HepG2 (cell line): ENCODE results near the gene MAPRE3. TPM values are rescaled to one million over a fixed set of nuclear protein-coding genes. Genes with fewer than 3 reads are reported as not detected.

Experiments used
- AFF4 ChIP-seq: sonication (generic); formaldehyde crosslinking; IDR thresholded peaks from 2 replicates; pipeline ENCODE4 v1.4.0; 2020; ENCODE audit warnings: missing genetic modification reagents
- CHD4 ChIP-seq: fragments of 200-600 bp; sonication (generic); IDR thresholded peaks from 2 replicates; pipeline ENCODE4 v1.7.0; 2017; ENCODE audit warnings: mild to moderate bottlenecking, low read length, borderline replicate concordance
- DPF2 ChIP-seq: sonication (generic); formaldehyde crosslinking; IDR thresholded peaks from 2 replicates; pipeline ENCODE4 v1.4.0; 2020; ENCODE audit warnings: mild to moderate bottlenecking, low read depth, missing genetic modification reagents, borderline replicate concordance
- HMGXB3 ChIP-seq: sonication (generic); formaldehyde crosslinking; IDR thresholded peaks from 2 replicates; pipeline ENCODE4 v1.4.0; 2020; ENCODE audit warnings: missing genetic modification reagents, borderline replicate concordance
- HNRNPL ChIP-seq: fragments of 200-400 bp; formaldehyde crosslinking; IDR thresholded peaks from 2 replicates; pipeline ENCODE4 v1.6.1; 2017; ENCODE audit warnings: mild to moderate bottlenecking, low read depth, low read length
- NCOA5 ChIP-seq: sonication (generic); formaldehyde crosslinking; IDR thresholded peaks from 2 replicates; pipeline ENCODE4 v1.4.0; 2020; ENCODE audit warnings: missing genetic modification reagents
- SKIL ChIP-seq: sonication (generic); formaldehyde crosslinking; IDR thresholded peaks from 2 replicates; pipeline ENCODE4 v1.8.0; 2022; ENCODE audit warnings: missing genetic modification reagents, mild to moderate bottlenecking, moderate library complexity, borderline replicate concordance
- TFE3 ChIP-seq: IDR thresholded peaks from 2 replicates; pipeline ENCODE4 v1.6.1; 2016
- THAP8 ChIP-seq: sonication (generic); formaldehyde crosslinking; IDR thresholded peaks from 2 replicates; pipeline ENCODE4 v1.5.1; 2020; ENCODE audit warnings: missing genetic modification reagents, mild to moderate bottlenecking, borderline replicate concordance
- ZBTB33 ChIP-seq: sonication (generic); formaldehyde crosslinking; IDR thresholded peaks from 2 replicates; pipeline ENCODE4 v1.4.0; 2020; ENCODE audit warnings: missing genetic modification reagents
- ZNF282 ChIP-seq: fragments of 450-650 bp; IDR thresholded peaks from 2 replicates; pipeline ENCODE4 v1.6.1; 2018; ENCODE audit not compliant: partially characterized antibody
- ZNF552 ChIP-seq: sonication (generic); formaldehyde crosslinking; IDR thresholded peaks from 2 replicates; pipeline ENCODE4 v1.9.0; 2022; ENCODE audit warnings: missing genetic modification reagents, mild to moderate bottlenecking, borderline replicate concordance
- polyA plus RNA-seq, 8 experiments: library from polyadenylated mRNA; depleted of rRNA in 3 of 8; stranded (reverse) in 7 of 8; unstranded in 1 of 8; fragments of >200 nt; fragmentation: Illumina TruSeq in 4 of 8; extraction: Trizol in 4 of 8; gene quantifications; 2 replicates each; pipeline versions ENCODE4 v1.2.1 to v1.2.3, GENCODE V29; 2011 to 2016; ENCODE audit warnings: low read depth in 4 of 8, missing spikeins in 1 of 8, mixed read lengths in 1 of 8; ENCODE audit not compliant: insufficient read depth in 1 of 8
- total RNA-seq, 5 experiments: library from RNA; depleted of rRNA; stranded (reverse); fragments of >200 nt; fragmentation: Illumina TruSeq; extraction: Trizol; gene quantifications; 2 replicates each; pipeline ENCODE4 v1.2.3, GENCODE V29; 2016; ENCODE audit warnings: low read depth in 1 of 5

MAPRE3 gene
- total and polyA plus RNA-seq, 2 of the 13 experiments (the other 11 are each of a cell fraction or from before 2014, with no cell fraction given) = 0.31 to 0.91 TPM

GRCh38 chr2:27050281-27050995 is 80.0 kb downstream of the MAPRE3 start (continued):
- TF ChIP-seq ZNF552 (peak; percentile 76; the same call in 1 of the 2 replicates), HNRNPL (0 out of 2 replicates have a peak, but pooled peaks have one; percentile 3), ZNF282 (no peak), AFF4 (CRISPR knock-in tag) (no peak), DPF2 (CRISPR knock-in tag) (no peak; the same call in none of the 2 replicates), CHD4 (no peak), NCOA5 (no peak), HMGXB3 (CRISPR knock-in tag) (no peak), THAP8 (CRISPR knock-in tag) (no peak), SKIL (CRISPR knock-in tag) (peak; percentile 7; the same call in 1 of the 2 replicates), ZBTB33 (CRISPR knock-in tag) (peak; percentile 75; the same call in 1 of the 2 replicates), TFE3 (peak; percentile 39)
